ENCODE results near the gene SLC6A5.

Gene SLC6A5

DNA sequence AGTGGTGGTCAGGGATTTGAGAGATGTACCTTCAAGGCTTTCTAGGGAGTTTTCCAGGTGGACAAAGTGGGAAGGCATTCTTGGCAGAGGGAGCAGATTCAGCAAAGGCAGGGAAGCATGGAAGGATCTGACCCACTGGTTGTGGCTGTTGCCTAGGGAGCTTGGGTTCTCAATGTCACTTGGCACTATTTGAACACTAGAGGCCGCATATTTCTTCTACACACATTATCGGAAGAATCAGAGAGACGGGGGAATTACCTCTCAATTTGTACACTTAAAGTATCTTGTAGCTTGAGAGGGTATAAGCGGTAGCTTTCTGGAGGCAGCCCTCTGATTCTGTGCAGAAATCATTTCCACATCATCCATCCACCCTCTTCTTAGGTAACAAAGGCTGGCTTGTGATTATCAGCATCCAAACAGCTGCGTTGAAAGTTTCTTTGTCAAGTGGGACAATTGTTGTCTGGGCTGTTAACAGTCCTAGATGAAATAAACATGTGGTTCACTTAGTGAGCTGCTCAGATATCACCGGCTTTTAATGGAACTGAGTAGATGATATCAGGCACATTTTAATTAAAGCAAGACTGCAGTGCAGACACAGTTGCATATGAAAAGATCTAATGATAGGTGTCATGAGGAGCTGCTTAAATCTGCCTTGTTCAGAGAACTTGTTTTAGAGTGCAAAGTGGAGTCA, 72.6 kb downstream of the SLC6A5 start:
- DNase-seq, result no peak

DNA sequence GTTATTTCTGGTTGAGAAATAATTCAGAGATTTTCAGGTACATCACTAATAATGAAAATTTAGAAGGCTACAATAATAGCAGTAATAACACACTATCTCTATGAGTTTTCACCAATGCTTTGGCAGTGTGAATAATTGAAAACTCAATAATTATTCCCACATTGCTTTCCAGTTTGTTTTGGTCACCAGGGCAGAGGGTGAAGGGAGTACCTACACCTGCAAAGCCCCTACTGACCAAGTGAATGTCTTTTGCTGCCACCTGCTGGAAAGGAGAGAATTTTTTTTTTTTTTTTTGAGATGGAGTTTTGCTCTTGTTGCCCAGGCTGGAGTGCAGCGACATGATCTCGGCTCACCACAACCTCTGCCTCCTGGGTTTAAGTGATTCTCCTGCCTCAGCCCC, 73.2 kb downstream of the SLC6A5 start:
- DNase-seq, result no peak

DNA sequence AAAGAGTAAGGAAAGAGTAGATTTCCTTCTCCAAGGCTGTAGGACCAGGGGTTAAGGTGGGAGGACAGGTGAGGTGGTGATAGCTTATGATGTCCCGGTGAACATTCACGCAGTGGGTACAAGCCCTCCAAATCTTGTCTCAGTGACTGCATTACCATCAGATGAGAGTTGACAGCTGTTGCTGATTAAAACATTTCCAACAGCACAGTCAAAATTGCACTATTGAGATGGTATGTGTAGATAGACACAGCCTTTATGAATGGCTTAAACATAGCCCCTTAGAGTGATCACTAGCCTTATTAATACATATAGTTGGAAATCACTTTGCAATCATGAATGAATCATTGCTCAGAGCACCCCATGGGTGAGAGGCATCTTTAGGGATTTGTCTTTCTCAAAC, 77.2 kb downstream of the SLC6A5 start:
- no peak for DNase-seq

DNA sequence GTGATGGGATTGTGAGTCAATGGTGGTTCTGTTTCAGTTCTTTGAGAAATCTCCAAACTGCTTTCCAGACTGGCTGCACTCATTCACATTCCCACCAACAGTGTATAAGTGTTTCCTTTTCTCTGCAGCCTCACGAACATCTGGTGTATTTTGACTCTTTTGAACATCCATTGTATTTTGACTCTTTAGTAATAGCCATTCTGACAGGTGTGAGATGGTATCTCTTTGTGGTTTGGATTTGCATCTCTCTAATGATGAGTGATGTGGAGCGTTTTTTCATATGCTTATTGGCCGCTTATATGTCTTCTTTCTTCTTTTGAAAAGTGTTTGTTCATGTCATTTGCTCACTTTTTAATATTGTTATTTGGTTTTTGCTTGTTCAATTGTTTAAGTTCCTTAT, 89.4 kb downstream of the SLC6A5 start:
- DNase-seq, result no peak

DNA sequence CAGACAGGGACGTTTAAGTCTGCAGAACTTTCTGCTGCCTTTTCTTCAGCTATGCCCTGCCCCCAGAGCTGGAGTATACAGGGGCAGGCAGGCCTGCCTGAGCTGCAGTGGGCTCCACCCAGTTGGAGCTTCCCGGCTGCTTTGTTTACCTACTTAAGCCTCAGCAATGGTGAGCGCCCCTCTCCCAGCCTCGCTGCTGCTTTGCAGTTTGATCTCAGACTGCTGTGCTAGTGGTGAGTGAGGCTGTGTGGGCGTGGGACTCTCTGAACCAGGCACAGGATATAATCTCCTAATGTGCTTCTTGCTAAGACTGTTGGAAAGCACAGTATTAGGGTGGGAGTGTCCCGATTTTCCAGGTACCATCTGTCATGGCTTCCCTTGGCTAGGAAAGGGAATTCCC, 108.5 kb downstream of the SLC6A5 start:
- no peak for DNase-seq

Measured in T-helper 1 cell (primary cell).